Activated CD4-positive, alpha-beta memory T cell treated with anti-CD3 and anti-CD28 coated beads, Interleukin-2, amount 10 ng/mL, durations not matched to agents 7 days and 5 days (primary cell): ENCODE results near the gene SLC24A4. TPM values are rescaled to one million over a fixed set of nuclear protein-coding genes. Genes with fewer than 3 reads are reported as not detected.

Source experiments
- CTCF ChIA-PET: fragments of 350-600 bp; sonication (Branson Sonifier 250); formaldehyde crosslinking; loops from one replicate; lab custom pipeline; 2021; ENCODE audit warnings: antibody characterized with exemption, inconsistent platforms; lab: Charles Lee
- POLR2A ChIA-PET: fragments of 350-600 bp; sonication (Branson Sonifier 250); formaldehyde crosslinking; loops from one replicate; lab custom pipeline; 2021; ENCODE audit warnings: antibody characterized with exemption; lab: Charles Lee
- DNase-seq: peaks from one replicate; pipeline ENCODE4 v3.0.0-alpha.2; 2020
- H3K27ac Mint-ChIP-seq: one replicate; pipeline ENCODE4 v1.8.0; 2021; ENCODE audit warnings: mild to moderate bottlenecking, mixed read lengths
- H3K27me3 Mint-ChIP-seq: one replicate; pipeline ENCODE4 v1.8.0; 2021; ENCODE audit warnings: mixed read lengths
- H3K36me3 Mint-ChIP-seq: one replicate; pipeline ENCODE4 v1.8.0; 2021; ENCODE audit warnings: low read depth, mixed read lengths
- H3K4me1 Mint-ChIP-seq: one replicate; pipeline ENCODE4 v1.8.0; 2021; ENCODE audit warnings: mixed read lengths
- H3K4me3 Mint-ChIP-seq: one replicate; pipeline ENCODE4 v1.8.0; 2021; ENCODE audit warnings: mild to moderate bottlenecking, mixed read lengths
- H3K9me3 Mint-ChIP-seq: one replicate; pipeline ENCODE4 v1.8.0; 2021; ENCODE audit warnings: mixed read lengths
- total RNA-seq, 2 experiments: library from RNA; stranded (reverse); gene quantifications; one replicate each; pipeline ENCODE4 v1.2.3, GENCODE V29; 2021

SLC24A4 gene, protein sequence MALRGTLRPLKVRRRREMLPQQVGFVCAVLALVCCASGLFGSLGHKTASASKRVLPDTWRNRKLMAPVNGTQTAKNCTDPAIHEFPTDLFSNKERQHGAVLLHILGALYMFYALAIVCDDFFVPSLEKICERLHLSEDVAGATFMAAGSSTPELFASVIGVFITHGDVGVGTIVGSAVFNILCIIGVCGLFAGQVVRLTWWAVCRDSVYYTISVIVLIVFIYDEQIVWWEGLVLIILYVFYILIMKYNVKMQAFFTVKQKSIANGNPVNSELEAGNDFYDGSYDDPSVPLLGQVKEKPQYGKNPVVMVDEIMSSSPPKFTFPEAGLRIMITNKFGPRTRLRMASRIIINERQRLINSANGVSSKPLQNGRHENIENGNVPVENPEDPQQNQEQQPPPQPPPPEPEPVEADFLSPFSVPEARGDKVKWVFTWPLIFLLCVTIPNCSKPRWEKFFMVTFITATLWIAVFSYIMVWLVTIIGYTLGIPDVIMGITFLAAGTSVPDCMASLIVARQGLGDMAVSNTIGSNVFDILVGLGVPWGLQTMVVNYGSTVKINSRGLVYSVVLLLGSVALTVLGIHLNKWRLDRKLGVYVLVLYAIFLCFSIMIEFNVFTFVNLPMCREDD
- not detected for total RNA-seq

DNA sequence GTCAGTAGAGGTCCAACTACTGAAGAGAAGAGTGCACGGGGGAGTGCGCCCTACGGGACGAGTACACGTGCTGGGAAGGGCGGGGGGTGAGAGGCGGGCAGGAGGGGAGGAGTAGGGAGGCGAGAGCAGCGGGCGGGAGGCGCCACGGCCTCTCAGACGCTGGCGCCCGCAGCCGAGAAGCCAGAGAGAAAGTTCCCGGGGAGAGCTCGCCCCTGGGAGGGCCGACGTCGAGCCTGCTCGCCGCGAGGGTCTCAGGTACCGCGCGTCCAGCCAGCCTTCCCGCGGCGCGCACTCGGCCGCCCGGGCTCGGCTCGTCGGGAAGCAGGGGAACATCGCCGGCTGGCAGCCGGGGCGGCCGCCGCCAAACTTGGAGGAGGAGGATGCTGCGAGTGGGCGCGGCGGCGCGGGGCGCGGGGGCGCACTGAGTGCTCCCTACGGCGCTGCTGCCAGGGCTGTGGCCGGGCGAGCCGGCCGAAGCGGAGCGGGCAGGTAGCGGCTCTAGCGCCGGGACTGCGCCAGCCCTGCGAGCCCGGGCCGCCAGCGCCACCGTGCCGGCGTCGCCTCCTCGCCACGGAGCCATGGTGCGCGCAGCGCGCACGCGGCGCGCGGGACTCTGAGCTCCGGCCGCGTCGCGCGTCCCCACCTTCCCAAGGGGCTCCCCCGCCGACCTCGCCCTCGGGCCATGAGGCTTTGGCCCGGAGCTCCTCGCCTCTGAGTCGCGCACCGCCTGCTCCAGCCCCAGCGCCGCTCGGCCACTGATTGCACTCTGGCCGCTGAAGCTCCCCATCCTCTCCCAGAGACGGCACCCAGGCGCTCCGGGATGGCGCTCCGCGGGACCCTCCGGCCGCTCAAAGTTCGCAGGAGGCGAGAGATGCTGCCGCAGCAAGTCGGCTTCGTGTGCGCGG is at the start of gene SLC24A4:
Gene SLC24A4, plus strand, starts transcription at position 155 of the 905 bp plus-strand sequence. Its CDS starts 666 bp downstream, at position 821.
- ChIA-PET POLR2A (interaction anchor here (0.8 kb wide), 2 partner anchors 31 to 263 kb away, joined by 3 read pairs; no protein-coding TSS in a partner anchor), CTCF (no interaction called here)
- Mint-ChIP-seq H3K36me3 (no peaks in the 10 kb centered on the region), H3K4me3 (peak within 1 kb of the TSS; percentile 32), H3K9me3 (peaks cover under 1% of the 10 kb centered on the region), H3K27ac (no peak within 1 kb of the TSS), H3K4me1 (no peaks in the 10 kb centered on the region), H3K27me3 (peaks cover 70% of the 10 kb centered on the region)
- DNase-seq: no peak

DNA sequence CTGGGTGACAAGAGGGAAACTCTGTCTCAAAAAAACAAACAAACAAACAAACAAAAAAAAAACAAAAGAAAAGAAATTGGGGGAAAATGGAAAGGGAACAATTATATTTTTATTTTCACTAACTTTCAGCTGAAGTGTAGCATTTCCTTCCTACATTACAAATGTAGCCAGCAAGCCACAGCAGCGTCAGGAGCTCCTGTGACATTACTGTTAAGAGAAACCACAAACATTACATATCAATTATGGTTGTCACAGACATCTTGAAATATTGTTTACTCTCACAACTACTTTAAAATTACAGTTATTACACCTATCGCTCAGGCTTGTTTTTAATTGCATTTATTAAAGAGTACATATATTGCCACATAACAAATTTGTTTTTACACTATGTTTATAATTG is 49.8 kb upstream of the SLC24A4 start:
- H3K27ac Mint-ChIP-seq: no peak overlapping the region
- no peaks in the 10 kb centered on the region for H3K36me3 Mint-ChIP-seq
- no peaks in the 10 kb centered on the region for H3K4me1 Mint-ChIP-seq
- H3K9me3 Mint-ChIP-seq: no peaks in the 10 kb centered on the region
- peaks cover 36% of the 10 kb centered on the region for H3K27me3 Mint-ChIP-seq
- H3K4me3 Mint-ChIP-seq: no peak overlapping the region
- no peak for DNase-seq
- CTCF ChIA-PET: interaction anchor here (0.7 kb wide), 1 partner anchor 15 kb away, joined by 3 read pairs; no protein-coding TSS in a partner anchor
- POLR2A ChIA-PET: no interaction called here

DNA sequence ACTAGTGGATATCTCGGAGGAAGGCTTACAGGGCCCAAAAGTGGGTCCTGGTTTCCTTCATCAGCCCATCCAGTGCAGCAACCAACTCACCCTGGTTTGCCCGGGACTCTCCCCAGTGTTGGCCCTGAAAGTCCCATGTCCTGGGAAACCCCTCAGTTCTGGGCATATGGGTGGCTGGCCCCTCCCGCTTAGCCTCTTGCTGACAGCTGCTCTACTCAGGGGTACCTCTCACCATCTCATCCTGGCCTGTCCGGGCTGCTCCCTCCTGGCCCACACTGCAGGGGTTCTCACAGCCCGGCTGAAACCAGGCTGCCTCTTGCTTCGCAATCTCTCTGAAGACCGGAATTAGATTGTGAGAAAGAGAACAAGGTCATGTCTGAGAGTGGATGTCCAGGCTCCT is 48.9 kb upstream of the SLC24A4 start:
- peaks cover 34% of the 10 kb centered on the region for H3K27me3 Mint-ChIP-seq

DNA sequence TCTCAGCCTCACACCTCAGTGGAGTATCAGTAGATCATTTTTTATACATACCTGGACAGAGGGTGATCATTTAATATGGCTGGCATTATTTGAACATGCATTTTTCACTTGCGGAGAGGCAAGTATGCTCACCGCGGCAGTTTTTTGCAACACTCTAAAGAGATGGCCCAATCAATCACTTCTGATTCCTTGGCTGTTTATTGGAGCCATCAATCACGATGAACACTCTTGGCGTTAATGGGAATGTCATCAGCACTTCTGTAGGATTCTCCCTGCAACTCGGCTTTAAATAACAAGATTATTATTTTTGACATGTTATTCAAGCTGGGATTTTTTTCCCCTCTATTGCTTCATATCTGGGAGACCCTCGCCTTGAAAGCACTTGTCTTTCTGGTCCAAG is 46.9 kb upstream of the SLC24A4 start:
- Mint-ChIP-seq H3K27me3 (peaks cover 21% of the 10 kb centered on the region), H3K4me3 (no peak overlapping the region), H3K36me3 (no peaks in the 10 kb centered on the region), H3K27ac (no peak overlapping the region), H3K9me3 (no peaks in the 10 kb centered on the region), H3K4me1 (peaks cover 14% of the 10 kb centered on the region)
- ChIA-PET CTCF (no interaction called here), POLR2A (no interaction called here)
- DNase-seq: no peak

More for the DNA sequence above, 48.9 kb upstream of the SLC24A4 start:
- H3K9me3 Mint-ChIP-seq: no peaks in the 10 kb centered on the region
- H3K4me1 Mint-ChIP-seq: no peaks in the 10 kb centered on the region
- no peak overlapping the region for H3K4me3 Mint-ChIP-seq
- no peaks in the 10 kb centered on the region for H3K36me3 Mint-ChIP-seq
- POLR2A ChIA-PET: no interaction called here
- CTCF ChIA-PET: no interaction called here
- H3K27ac Mint-ChIP-seq: no peak overlapping the region
- no peak for DNase-seq

DNA sequence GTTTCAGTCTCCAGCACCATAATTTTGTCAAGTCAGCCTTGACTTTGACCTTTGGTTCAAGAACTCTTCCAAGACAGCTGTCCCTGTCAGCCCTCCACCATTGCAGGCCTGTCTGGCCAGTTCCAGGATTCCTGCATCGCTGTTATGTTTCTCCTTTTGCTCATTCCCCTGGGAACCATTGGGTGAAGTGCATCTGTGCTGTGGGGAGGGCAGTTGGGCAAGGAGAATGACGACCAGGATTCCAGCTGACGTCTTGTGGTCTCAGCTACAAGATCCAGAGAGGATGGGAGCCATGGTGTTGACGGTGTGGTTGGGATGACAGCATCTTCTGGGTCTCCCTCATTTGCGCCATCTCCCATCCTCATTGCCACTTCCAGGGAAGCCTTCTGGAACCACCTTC is 45.9 kb upstream of the SLC24A4 start:
- ChIA-PET CTCF (no interaction called here), POLR2A (no interaction called here)
- no peak overlapping the region for H3K27ac Mint-ChIP-seq

DNA sequence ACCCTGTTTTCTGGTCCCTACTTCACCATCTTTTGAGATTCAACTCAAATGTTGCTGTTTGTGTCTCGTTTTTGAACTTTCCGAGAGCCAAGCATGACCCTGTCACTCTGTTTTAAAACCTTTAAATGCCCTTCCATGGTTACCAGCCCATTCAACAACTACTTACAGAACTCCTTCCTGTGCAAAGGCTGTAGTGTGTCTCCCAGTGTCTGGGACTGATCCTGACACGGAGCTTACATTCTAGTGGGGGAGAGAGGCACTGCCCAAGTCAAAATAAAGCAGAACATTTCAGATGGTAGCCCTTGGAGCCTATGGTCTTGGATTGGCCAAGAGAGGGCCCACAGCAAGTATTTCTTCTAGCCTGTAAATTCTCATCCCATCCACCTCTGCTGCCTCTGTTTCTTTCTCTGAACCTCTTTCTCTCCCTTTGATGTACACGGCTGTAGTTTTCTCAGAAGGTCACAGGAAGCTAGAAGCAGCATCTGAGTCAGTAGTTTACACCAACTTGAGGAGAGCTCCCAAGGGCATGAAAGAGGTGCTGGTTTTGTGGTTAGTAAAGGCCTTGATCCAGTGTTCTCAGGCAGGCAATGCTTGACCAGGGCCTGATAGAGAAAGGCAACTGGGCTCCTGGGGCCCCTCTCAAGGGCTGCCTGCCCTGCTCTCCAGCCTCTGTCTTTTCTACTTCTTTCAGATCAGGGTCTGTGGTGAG is 42.3 kb upstream of the SLC24A4 start:
- H3K4me3 Mint-ChIP-seq: no peak overlapping the region
- POLR2A ChIA-PET: no interaction called here

More for the DNA sequence above, 45.9 kb upstream of the SLC24A4 start:
- Mint-ChIP-seq H3K27me3 (peaks cover 15% of the 10 kb centered on the region), H3K4me3 (no peak overlapping the region), H3K4me1 (peaks cover 20% of the 10 kb centered on the region), H3K36me3 (no peaks in the 10 kb centered on the region), H3K9me3 (no peaks in the 10 kb centered on the region)
- DNase-seq: no peak

DNA sequence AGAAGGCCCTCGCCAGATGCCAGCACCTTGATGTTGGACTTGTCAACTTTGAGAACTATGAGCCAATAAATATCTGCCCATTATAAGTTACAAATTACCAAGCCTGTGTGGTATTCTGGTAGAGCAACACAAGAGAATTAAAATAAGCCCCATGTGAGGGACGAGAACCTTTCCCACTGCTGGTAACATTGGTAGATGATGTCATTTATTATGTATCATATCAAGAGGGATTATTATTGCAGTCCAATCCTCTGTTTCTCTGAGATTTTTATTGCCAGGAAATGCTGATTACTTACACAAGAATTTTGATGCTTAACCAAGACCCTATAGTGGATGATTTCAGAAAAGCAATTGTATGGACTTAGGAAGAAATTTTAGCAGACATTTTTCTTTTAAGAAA is 40.3 kb upstream of the SLC24A4 start:
- H3K27ac Mint-ChIP-seq: no peak overlapping the region
- no peak overlapping the region for H3K4me3 Mint-ChIP-seq
- H3K9me3 Mint-ChIP-seq: no peaks in the 10 kb centered on the region
- DNase-seq: no peak
- H3K36me3 Mint-ChIP-seq: no peaks in the 10 kb centered on the region
- CTCF ChIA-PET: no interaction called here
- H3K27me3 Mint-ChIP-seq: peaks cover 6% of the 10 kb centered on the region
- POLR2A ChIA-PET: no interaction called here
- peaks cover 20% of the 10 kb centered on the region for H3K4me1 Mint-ChIP-seq

More for the DNA sequence above, 42.3 kb upstream of the SLC24A4 start:
- Mint-ChIP-seq H3K27me3 (peaks cover 2% of the 10 kb centered on the region), H3K36me3 (no peaks in the 10 kb centered on the region), H3K9me3 (no peaks in the 10 kb centered on the region), H3K27ac (peak overlapping the region; percentile 27), H3K4me1 (peaks cover 20% of the 10 kb centered on the region)
- DNase-seq: peak; percentile 20
- CTCF ChIA-PET: no interaction called here

DNA sequence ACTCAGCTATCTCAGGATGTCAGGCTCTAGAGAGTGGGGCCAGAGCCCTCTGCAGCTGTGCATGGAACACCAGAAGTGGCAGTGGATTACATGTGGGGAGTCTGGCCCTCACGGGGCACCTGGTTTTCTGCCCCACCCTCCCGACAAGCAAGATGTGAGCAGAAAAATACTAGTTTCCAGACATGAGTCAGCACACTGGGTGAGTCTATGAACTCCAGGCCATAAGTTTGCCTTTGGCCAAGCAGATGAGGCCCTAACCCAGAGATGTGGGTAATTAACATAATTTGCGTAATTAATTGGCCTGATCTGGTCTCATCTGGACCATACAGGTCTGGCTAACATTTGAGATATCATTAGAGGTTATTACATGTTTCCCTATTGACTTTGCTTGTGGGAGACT is 37.7 kb upstream of the SLC24A4 start:
- Mint-ChIP-seq H3K27me3 (peaks cover 20% of the 10 kb centered on the region), H3K4me1 (peaks cover 14% of the 10 kb centered on the region), H3K9me3 (no peaks in the 10 kb centered on the region), H3K36me3 (no peaks in the 10 kb centered on the region), H3K4me3 (no peak overlapping the region), H3K27ac (no peak overlapping the region)
- DNase-seq: no peak
- ChIA-PET CTCF (no interaction called here), POLR2A (no interaction called here)

DNA sequence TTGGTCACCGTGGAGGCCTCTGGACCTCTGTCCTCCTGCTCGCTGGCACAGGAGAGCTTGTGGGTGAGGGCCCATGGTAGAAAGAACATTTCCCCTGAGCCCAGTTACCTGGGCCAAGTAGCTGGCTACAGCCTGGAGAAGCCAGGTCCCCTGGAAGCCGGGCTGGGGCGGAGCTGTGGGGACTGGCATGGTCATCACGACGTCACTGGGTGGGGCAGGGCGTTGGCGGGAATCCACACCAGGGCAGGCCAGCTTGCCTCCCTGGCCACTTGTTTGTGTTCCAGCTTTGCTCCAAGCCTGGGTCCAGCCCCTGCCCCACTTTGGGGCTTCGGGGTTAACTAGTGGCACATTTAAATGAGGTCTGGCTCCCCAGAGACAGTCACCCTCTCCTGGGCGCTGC is 35.0 kb upstream of the SLC24A4 start:
- DNase-seq: no peak
- CTCF ChIA-PET: no interaction called here
- no peak overlapping the region for H3K27ac Mint-ChIP-seq
- H3K27me3 Mint-ChIP-seq: peaks cover 29% of the 10 kb centered on the region
- H3K4me3 Mint-ChIP-seq: no peak overlapping the region
- POLR2A ChIA-PET: no interaction called here
- no peaks in the 10 kb centered on the region for H3K9me3 Mint-ChIP-seq
- no peaks in the 10 kb centered on the region for H3K36me3 Mint-ChIP-seq
- no peaks in the 10 kb centered on the region for H3K4me1 Mint-ChIP-seq

DNA sequence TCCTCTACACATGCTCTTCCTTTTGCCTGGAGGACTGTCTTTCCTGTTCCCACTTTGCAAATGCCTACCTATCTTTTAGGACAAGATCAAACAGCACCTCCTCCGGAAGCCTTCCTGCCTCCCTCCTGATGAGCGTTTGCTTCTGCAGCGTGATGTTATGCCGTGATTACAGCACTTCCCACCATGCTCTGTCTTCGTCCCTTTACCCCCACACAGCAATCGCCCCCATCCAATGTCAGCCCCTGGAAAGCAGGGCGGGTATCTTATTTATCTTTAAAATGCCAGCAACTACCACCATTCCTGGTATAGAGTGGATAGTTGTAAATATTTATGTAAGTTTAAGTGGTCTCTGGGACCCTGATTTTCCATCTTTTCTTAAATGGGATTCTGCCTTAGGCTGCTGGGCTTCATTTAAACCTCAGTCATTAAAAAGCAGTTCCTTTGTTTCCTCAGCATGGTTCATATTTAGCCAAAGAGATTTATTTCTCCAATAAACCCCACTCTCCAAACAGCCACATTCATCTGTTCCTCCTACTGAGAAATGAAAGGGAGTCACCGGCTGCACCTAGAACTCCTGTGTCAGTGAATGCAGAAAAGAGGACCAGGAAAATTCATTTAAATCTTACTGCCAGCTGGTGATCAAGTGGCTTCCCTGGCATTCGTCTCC is 33.8 kb upstream of the SLC24A4 start:
- no peak overlapping the region for H3K4me3 Mint-ChIP-seq
- no peak for DNase-seq
- H3K9me3 Mint-ChIP-seq: no peaks in the 10 kb centered on the region
- no peaks in the 10 kb centered on the region for H3K4me1 Mint-ChIP-seq
- peaks cover 32% of the 10 kb centered on the region for H3K27me3 Mint-ChIP-seq
- no peak overlapping the region for H3K27ac Mint-ChIP-seq
- ChIA-PET CTCF (no interaction called here), POLR2A (no interaction called here)
- no peaks in the 10 kb centered on the region for H3K36me3 Mint-ChIP-seq

DNA sequence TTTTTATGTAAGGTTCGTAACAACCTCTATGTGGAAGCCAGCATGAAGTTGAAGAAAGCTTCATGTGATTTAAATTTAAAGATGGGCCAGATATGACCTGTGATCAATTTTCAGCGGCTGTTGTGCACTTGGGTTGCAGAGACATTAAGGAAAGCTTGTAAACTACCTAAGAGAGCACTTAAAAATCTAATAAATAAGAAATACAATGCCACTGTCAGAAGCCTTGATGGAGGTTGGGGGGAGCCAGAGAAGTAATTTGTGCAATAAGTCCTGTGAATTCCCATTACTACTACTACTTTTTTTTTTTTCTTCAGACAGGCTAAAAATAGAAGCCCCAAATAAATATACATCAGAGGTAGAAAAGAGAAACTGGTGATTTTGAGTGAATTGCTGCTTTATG is 30.3 kb upstream of the SLC24A4 start:
- H3K4me3 Mint-ChIP-seq: no peak overlapping the region
- CTCF ChIA-PET: no interaction called here
- no peaks in the 10 kb centered on the region for H3K4me1 Mint-ChIP-seq
- no peaks in the 10 kb centered on the region for H3K36me3 Mint-ChIP-seq
- H3K27ac Mint-ChIP-seq: no peak overlapping the region
- H3K9me3 Mint-ChIP-seq: no peaks in the 10 kb centered on the region
- DNase-seq: no peak
- POLR2A ChIA-PET: no interaction called here
- peaks cover 39% of the 10 kb centered on the region for H3K27me3 Mint-ChIP-seq

DNA sequence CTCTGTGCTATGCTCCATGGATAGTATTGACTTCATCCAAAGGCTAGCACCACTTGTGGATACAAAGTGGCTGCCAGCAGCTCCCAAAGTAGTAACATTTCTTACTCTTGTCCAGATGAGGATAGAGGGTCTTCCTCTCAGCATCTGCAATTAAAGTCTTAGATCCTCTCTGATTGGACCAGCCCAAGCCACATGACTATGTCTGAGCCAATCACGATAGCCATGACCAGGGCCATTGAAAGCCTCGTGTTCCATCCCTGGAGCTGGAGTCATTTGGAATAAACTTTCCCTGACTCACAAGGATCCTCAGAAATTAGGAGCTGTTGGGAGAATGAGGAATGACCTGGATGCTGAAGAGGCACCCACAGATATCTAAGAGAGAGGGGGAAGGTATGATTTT is 28.5 kb upstream of the SLC24A4 start:
- ChIA-PET CTCF (no interaction called here), POLR2A (no interaction called here)
- Mint-ChIP-seq H3K4me3 (no peak overlapping the region), H3K9me3 (no peaks in the 10 kb centered on the region), H3K27me3 (peaks cover 33% of the 10 kb centered on the region), H3K4me1 (no peaks in the 10 kb centered on the region), H3K27ac (no peak overlapping the region), H3K36me3 (no peaks in the 10 kb centered on the region)
- no peak for DNase-seq
